Fibroblast of skin of left biceps (primary cell): ENCODE results near the gene DLX2.

Experiments used
- DNase-seq, 2 experiments: peaks; one replicate each; pipeline ENCODE4 v3.0.0-alpha.2; 2013; ENCODE audit warnings: low read depth in 2 of 2

Gene DLX2

GRCh38 chr2:172107690-172108586 is 5.2 kb upstream of the DLX2 start:
- no peak for DNase-seq

- DNase-seq: no peak
Observed at GRCh38 chr2:172106108-172106961, 3.6 kb upstream of the DLX2 start.

GRCh38 chr2:172105471-172106107 is 2.9 kb upstream of the DLX2 start:
- no peak for DNase-seq

- DNase-seq: no peak
Observed at GRCh38 chr2:172103471-172104272, 972 bp upstream of the DLX2 start.

GRCh38 chr2:172101821-172102390 is 794 bp downstream of the DLX2 start:
- DNase-seq: no peak

- DNase-seq: no peak
Observed at GRCh38 chr2:172100935-172101820, 1.5 kb downstream of the DLX2 start.

GRCh38 chr2:172100080-172100934 is 2.4 kb downstream of the DLX2 start:
- DNase-seq: no peak

GRCh38 chr2:172099472-172100079 is 3.1 kb downstream of the DLX2 start:
- DNase-seq: no peak

GRCh38 chr2:172098650-172099471 is 3.8 kb downstream of the DLX2 start:
- DNase-seq: no peak

- no peak for DNase-seq
Observed at GRCh38 chr2:172098287-172098649, 4.4 kb downstream of the DLX2 start.

- DNase-seq: no peak
Observed at GRCh38 chr2:172097557-172098131, 5.1 kb downstream of the DLX2 start.

GRCh38 chr2:172096626-172097547 is 5.8 kb downstream of the DLX2 start:
- no peak for DNase-seq

- DNase-seq: no peak
Observed at GRCh38 chr2:172095905-172096625, 6.6 kb downstream of the DLX2 start.

- DNase-seq: no peak
Observed at GRCh38 chr2:172095146-172095904, 7.4 kb downstream of the DLX2 start.
